ENCODE data around the gene TMEM132A. TPM values are rescaled to one million over a fixed set of nuclear protein-coding genes. Genes with fewer than 3 reads are reported as not detected.

TMEM132A gene
- total RNA-seq, 2 donors from 2014 or later: 9.3 to 12.2 TPM

DNA sequence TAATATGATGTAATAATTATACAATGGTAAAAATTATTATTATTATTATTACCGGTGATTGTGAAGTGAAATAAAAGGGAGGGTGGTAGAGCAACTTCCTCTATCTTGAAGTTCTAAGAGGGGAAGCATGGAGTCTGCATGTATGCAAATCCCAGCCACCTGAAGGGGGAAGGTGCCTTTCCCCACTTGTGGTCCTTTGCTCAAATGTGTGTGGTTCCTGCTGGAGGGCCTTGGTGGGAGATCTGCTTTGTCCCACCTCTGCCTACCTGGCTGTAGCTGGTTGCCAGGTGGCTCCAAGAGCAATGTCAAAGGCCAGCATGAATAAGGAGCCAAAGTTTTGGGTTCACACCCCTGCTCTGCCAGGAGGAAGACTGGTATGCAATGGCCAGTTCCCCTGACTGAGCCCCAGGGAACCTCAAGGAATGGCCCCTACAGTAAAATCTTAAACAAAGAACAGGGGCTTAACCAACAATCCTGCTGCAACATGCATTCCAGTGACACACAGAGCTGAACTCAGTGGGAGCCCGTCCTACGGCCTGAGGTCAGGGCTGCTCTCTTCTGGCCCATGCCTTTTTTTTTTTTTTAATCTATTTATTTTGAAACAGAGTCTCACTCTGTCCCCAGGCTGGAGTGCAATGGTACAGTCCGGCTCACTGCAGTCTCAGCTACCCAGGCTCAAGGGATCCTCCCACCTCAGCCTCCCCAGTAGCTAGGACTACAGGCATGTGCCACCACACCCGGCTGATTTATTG lies 8.5 kb downstream of the TMEM132A start:
- Histone ChIP-seq H3K9me3 (no peaks in the 10 kb centered on the region), H3K36me3 (replicated peaks in 1 of 2; ENCODE audit: insufficient read depth in 1 of 2, low read depth in 2 of 2) (no peaks in the 10 kb centered on the region), H3K4me3 (no peak overlapping the region), H3K4me1 (no peaks in the 10 kb centered on the region), H3K27me3 (no peaks in the 10 kb centered on the region), H3K27ac (no peak overlapping the region)
- intact Hi-C loops (cut with DNase I): no loop called here
- no peak for TF ChIP-seq POLR2A (IDR thresholded peaks at IDR 0.05)
- TF ChIP-seq, protein P1, sequence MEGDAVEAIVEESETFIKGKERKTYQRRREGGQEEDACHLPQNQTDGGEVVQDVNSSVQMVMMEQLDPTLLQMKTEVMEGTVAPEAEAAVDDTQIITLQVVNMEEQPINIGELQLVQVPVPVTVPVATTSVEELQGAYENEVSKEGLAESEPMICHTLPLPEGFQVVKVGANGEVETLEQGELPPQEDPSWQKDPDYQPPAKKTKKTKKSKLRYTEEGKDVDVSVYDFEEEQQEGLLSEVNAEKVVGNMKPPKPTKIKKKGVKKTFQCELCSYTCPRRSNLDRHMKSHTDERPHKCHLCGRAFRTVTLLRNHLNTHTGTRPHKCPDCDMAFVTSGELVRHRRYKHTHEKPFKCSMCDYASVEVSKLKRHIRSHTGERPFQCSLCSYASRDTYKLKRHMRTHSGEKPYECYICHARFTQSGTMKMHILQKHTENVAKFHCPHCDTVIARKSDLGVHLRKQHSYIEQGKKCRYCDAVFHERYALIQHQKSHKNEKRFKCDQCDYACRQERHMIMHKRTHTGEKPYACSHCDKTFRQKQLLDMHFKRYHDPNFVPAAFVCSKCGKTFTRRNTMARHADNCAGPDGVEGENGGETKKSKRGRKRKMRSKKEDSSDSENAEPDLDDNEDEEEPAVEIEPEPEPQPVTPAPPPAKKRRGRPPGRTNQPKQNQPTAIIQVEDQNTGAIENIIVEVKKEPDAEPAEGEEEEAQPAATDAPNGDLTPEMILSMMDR (IDR thresholded peaks at IDR 0.05): no peak
- DNase-seq: no peak
- no peak for ATAC-seq
- 76 to 83% methylated on average over 5 of the region's 5 CpGs for whole genome bisulfite sequencing, 2 donors

DNA sequence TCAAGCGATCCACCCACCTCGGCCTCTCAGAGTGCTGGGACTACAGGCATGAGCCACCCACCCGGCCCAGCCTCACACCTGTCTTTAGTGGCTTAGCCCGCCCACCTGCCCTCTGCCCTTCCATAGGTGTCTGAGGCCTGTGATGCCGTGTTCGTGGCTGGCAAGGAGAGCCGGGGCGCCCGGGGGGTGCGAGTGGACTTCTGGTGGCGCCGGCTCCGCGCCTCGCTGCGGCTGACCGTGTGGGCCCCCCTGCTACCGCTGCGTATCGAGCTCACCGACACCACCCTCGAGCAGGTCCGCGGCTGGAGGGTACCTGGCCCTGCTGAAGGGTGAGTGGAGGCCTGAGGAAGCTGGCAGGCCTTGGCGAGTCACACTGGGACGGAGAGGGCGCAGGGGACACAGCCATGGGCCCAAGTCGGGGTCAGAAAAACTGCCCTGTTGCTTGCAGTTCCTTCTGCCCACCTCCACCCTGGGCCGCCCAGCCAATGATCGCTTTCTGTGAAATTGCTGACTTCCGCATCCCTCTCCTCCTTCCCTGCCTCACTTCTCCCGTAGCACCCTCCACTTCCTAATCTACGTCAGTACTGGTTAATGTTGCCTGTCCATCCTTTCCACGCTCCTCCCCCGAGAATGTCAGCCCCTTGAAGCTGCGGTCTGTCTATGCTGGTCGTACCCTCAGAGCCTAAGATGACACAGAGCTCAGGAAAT lies 9.3 kb downstream of the TMEM132A start:
- H3K27ac ChIP-seq: no peak overlapping the region
- H3K36me3 ChIP-seq (replicated peaks in 1 of 2; ENCODE audit: insufficient read depth in 1 of 2, low read depth in 2 of 2): no peaks in the 10 kb centered on the region
- intact Hi-C loops (cut with DNase I): no loop called here
- 85 to 91% methylated on average over 14 to 28 of the region's 37 CpGs for WGBS, 2 donors
- no peak overlapping the region for H3K4me3 ChIP-seq
- ATAC-seq: no peak
- no peaks in the 10 kb centered on the region for H3K9me3 ChIP-seq
- no peaks in the 10 kb centered on the region for H3K4me1 ChIP-seq
- DNase-seq: no peak
- H3K27me3 ChIP-seq: no peaks in the 10 kb centered on the region
- no peak for TF ChIP-seq POLR2A (IDR thresholded peaks at IDR 0.05)
- TF ChIP-seq, protein P1 (IDR thresholded peaks at IDR 0.05): no peak

DNA sequence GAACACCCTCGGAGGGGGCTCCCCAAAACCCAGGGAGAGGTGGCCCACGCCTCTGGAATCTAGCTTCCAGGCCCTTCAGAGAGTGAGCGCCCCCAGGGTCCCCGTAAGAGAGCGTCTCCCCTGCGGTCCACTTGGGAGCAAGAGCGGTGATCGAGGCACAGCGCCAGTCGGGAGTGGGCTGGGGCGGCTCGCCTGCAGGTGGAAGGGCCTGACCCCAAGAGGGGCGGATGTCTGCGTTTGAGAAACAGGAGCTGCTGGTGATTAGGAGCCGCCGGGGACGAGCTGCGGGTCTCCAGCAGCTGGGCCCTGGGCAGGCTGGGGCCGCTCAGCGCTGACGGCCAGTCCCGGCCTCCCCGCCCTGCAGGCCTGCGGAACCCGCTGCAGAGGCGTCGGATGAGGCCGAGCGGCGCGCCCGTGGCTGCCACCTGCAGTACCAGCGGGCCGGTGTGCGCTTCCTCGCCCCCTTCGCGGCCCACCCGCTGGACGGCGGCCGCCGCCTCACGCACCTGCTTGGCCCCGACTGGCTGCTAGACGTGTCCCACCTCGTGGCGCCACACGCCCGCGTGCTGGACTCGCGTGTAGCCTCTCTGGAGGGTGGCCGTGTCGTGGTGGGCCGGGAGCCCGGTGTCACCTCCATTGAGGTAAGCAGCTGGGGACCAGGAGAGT lies 10.0 kb downstream of the TMEM132A start:
- WGBS, 2 donors: 85 to 90% methylated on average over 13 to 34 of the region's 57 CpGs
- H3K36me3 ChIP-seq (replicated peaks in 1 of 2; ENCODE audit: insufficient read depth in 1 of 2, low read depth in 2 of 2): no peaks in the 10 kb centered on the region
- no peaks in the 10 kb centered on the region for H3K27me3 ChIP-seq
- no peak for ATAC-seq
- H3K4me3 ChIP-seq: no peak overlapping the region
- intact Hi-C loops (cut with DNase I): no loop called here
- no peaks in the 10 kb centered on the region for H3K9me3 ChIP-seq
- no peak for DNase-seq
- TF ChIP-seq, protein P1 (IDR thresholded peaks at IDR 0.05): no peak
- no peak for TF ChIP-seq POLR2A (IDR thresholded peaks at IDR 0.05)
- no peak overlapping the region for H3K27ac ChIP-seq
- no peaks in the 10 kb centered on the region for H3K4me1 ChIP-seq

DNA sequence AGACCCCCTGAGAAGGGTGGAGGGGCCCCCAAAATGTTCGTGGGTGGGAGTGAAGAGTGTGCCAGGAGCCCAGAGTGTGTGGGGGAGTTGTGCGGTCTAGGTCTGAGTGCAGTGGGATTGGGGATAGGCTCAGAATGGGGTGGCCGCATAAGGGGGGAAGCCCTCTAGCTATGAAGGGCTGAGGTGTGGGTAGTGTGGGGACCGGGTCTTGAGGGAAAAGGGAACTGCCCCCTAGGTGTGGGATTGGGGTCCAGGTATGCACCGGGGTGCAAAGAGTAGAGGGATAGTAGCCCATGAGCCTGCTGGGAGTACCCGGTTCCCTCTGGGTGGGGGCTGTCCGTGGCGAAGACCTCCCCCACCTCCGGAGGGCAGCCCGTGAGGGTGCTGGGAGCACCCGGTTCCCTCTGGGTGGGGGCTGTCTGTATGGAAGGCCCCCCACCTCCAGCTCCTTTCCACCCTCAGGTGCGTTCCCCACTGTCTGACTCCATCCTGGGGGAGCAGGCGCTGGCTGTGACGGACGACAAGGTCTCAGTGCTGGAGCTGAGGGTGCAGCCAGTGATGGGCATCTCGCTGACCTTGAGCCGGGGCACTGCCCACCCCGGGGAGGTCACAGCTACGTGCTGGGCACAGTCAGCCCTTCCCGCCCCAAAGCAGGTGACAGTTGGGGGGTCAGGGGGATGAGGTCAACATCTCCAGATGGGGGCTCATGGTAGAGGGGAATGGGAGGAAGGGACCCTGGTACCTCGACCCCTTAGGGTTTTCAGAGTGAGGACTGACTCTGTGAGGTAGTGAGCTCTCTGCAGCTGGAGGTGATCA lies 10.7 kb downstream of the TMEM132A start:
- Histone ChIP-seq H3K36me3 (replicated peaks in 1 of 2; ENCODE audit: insufficient read depth in 1 of 2, low read depth in 2 of 2) (no peaks in the 10 kb centered on the region), H3K4me1 (peaks cover 7% of the 10 kb centered on the region), H3K27me3 (no peaks in the 10 kb centered on the region), H3K4me3 (no peak overlapping the region), H3K27ac (no peak overlapping the region), H3K9me3 (no peaks in the 10 kb centered on the region)
- ATAC-seq (no peak), DNase-seq (no peak)
- intact Hi-C loops (cut with DNase I): no loop called here
- WGBS, 2 donors: 75 to 78% methylated on average over 10 to 21 of the region's 21 CpGs
- TF ChIP-seq POLR2A (IDR thresholded peaks at IDR 0.05): no peak
- TF ChIP-seq, protein P1 (IDR thresholded peaks at IDR 0.05): no peak
